ENCODE data around the gene LCE1E. TPM values are rescaled to one million over a fixed set of nuclear protein-coding genes. Genes with fewer than 3 reads are reported as not detected.

The LCE1E gene
- total RNA-seq, 1 donor from 2014 or later, result not detected

- peaks cover 7% of the 10 kb centered on the region for H3K36me3 Mint-ChIP-seq (ENCODE audit: low read depth)
- H3K9me3 Mint-ChIP-seq, result peaks cover 21% of the 10 kb centered on the region
- H3K4me1 Mint-ChIP-seq, result no peaks in the 10 kb centered on the region
- H3K4me3 Mint-ChIP-seq, result no peak overlapping the region
- no peak for DNase-seq (ENCODE audit: low read depth, low spot score)
- no peak for TF ChIP-seq CTCF (conservative IDR thresholded peaks at IDR 0.05)
- no peak overlapping the region for H3K27ac Mint-ChIP-seq (ENCODE audit: unreplicated experiment)
- H3K27me3 Mint-ChIP-seq (ENCODE audit: low read depth), result no peaks in the 10 kb centered on the region
These were observed 8.4 kb upstream of the LCE1E start for GRCh38 chr1:152777510-152778137.

- Mint-ChIP-seq H3K27ac (ENCODE audit: unreplicated experiment) (no peak overlapping the region), H3K36me3 (ENCODE audit: low read depth) (no peaks in the 10 kb centered on the region), H3K4me1 (no peaks in the 10 kb centered on the region), H3K4me3 (no peak overlapping the region), H3K27me3 (ENCODE audit: low read depth) (no peaks in the 10 kb centered on the region), H3K9me3 (peaks cover 12% of the 10 kb centered on the region)
- no peak for DNase-seq (ENCODE audit: low read depth, low spot score)
- no peak for TF ChIP-seq CTCF (conservative IDR thresholded peaks at IDR 0.05)
These were observed 3.0 kb upstream of the LCE1E start for GRCh38 chr1:152783095-152783494.

- Mint-ChIP-seq H3K4me1 (no peaks in the 10 kb centered on the region), H3K9me3 (peaks cover 14% of the 10 kb centered on the region), H3K27me3 (ENCODE audit: low read depth) (no peaks in the 10 kb centered on the region), H3K36me3 (ENCODE audit: low read depth) (peaks cover 2% of the 10 kb centered on the region), H3K4me3 (no peak overlapping the region), H3K27ac (ENCODE audit: unreplicated experiment) (no peak overlapping the region)
- DNase-seq (ENCODE audit: low read depth, low spot score), result no peak
- TF ChIP-seq CTCF (conservative IDR thresholded peaks at IDR 0.05), result no peak
These were observed 9.6 kb downstream of the LCE1E start for GRCh38 chr1:152795686-152796085.

GRCh38 chr1:152796421-152796820 is 10.4 kb downstream of the LCE1E start, which contains the start of gene LCE1D:
Gene LCE1D (plus strand): TSS chr1:152796721. CDS start chr1:152797795, 1,074 bp downstream.
- no peaks in the 10 kb centered on the region for H3K27me3 Mint-ChIP-seq (ENCODE audit: low read depth)
- peaks cover 2% of the 10 kb centered on the region for H3K36me3 Mint-ChIP-seq (ENCODE audit: low read depth)
- peaks cover 18% of the 10 kb centered on the region for H3K9me3 Mint-ChIP-seq

GRCh38 chr1:152801333-152801732 is 15.3 kb downstream of the LCE1E start:
- H3K9me3 Mint-ChIP-seq, result peaks cover 20% of the 10 kb centered on the region
- no peaks in the 10 kb centered on the region for H3K4me1 Mint-ChIP-seq
- H3K27me3 Mint-ChIP-seq (ENCODE audit: low read depth), result no peaks in the 10 kb centered on the region
- H3K36me3 Mint-ChIP-seq (ENCODE audit: low read depth), result peaks cover 2% of the 10 kb centered on the region
- DNase-seq (ENCODE audit: low read depth, low spot score), result no peak
- H3K4me3 Mint-ChIP-seq, result no peak overlapping the region
- no peak overlapping the region for H3K27ac Mint-ChIP-seq (ENCODE audit: unreplicated experiment)
- TF ChIP-seq CTCF (conservative IDR thresholded peaks at IDR 0.05), result no peak

More at GRCh38 chr1:152796421-152796820, 10.4 kb downstream of the LCE1E start, which contains the start of gene LCE1D:
- Mint-ChIP-seq H3K4me3 (no peak within 1 kb of the TSS), H3K4me1 (no peaks in the 10 kb centered on the region), H3K27ac (ENCODE audit: unreplicated experiment) (no peak within 1 kb of the TSS)
- DNase-seq (ENCODE audit: low read depth, low spot score), result no peak
- TF ChIP-seq CTCF (conservative IDR thresholded peaks at IDR 0.05), result no peak

Measured in neural crest cell (in vitro differentiated cells).